Tibial nerve (tissue), 4 donors: Measurements from ENCODE around the gene LGI2. TPM values are rescaled to one million over a fixed set of nuclear protein-coding genes. Genes with fewer than 3 reads are reported as not detected.

Experiments used
- DNase-seq, 2 donors: peaks; one replicate each; pipeline ENCODE4 v3.0.0-alpha.2; 2019; ENCODE audit warnings: low spot score in 2 of 2
- H3K27ac ChIP-seq, 4 donors: fragments of 200-600 bp; sonication (generic) in 3 of 4; one replicate each; pipeline ENCODE4 v1.5.1; 2017 to 2019; ENCODE audit warnings: mild to moderate bottlenecking in 1 of 4
- H3K27me3 ChIP-seq, 2 donors: fragments of 200-600 bp; sonication (generic) in 1 of 2; one replicate each; pipeline versions ENCODE4 v1.5.1 to v1.6.0; 2017 to 2019
- H3K36me3 ChIP-seq, 3 donors: fragments of 200-600 bp; sonication (generic); one replicate each; pipeline ENCODE4 v1.5.1; 2018 to 2019
- H3K4me1 ChIP-seq, 4 donors: fragments of 200-600 bp; sonication (generic) in 3 of 4; one replicate each; pipeline ENCODE4 v1.5.1; 2017 to 2019
- H3K4me3 ChIP-seq, 4 donors: fragments of 200-600 bp; sonication (generic) in 3 of 4; one replicate each; pipeline ENCODE4 v1.5.1; 2017 to 2019; ENCODE audit warnings: mild to moderate bottlenecking in 1 of 4, moderate library complexity in 1 of 4
- H3K9me3 ChIP-seq, 4 donors: fragments of 200-600 bp; sonication (generic) in 3 of 4; one replicate each; pipeline ENCODE4 v1.5.1; 2017 to 2019
- EP300 ChIP-seq, 2 donors: sonication (generic); formaldehyde crosslinking; IDR thresholded peaks; one replicate each; pipeline ENCODE4 v1.6.1; 2017; ENCODE audit warnings: antibody characterized with exemption in 2 of 2, mild to moderate bottlenecking in 1 of 2
- POLR2A ChIP-seq, 2 donors: fragments of 450-650 bp; IDR thresholded peaks; one replicate each; pipeline ENCODE4 v1.6.1; 2017; ENCODE audit warnings: antibody characterized with exemption in 2 of 2, mild to moderate bottlenecking in 2 of 2, moderate library complexity in 2 of 2
- WGBS, 2 donors: methylation state at CpG; one replicate each; pipeline ENCODE4 v1.1.5; 2018; 5-methylcytosine and 5-hydroxymethylcytosine counted together
- total RNA-seq, 4 donors: library from RNA; depleted of rRNA; stranded (reverse); fragments of >200 nt; gene quantifications; one replicate each; pipeline ENCODE4 v1.1.0, GENCODE V29; 2016
- TF ChIP-seq, protein P1 (sequence below), 5 experiments: fragments of 200-600 bp in 3 of 5; fragments of 450-650 bp in 2 of 5; sonication (generic) in 3 of 5; IDR thresholded peaks; one replicate each; pipeline ENCODE4 v1.5.1; 2016 to 2019; ENCODE audit warnings: antibody characterized with exemption in 5 of 5, mild to moderate bottlenecking in 3 of 5, moderate library complexity in 2 of 5

LGI2 gene
- total RNA-seq, 4 donors from 2014 or later: 4.8 to 25.7 (median 23.2) TPM

GRCh38 chr4:24969486-24969885 is 61.3 kb downstream of the LGI2 start:
- H3K27me3 ChIP-seq: no peaks in the 10 kb centered on the region
- H3K4me1 ChIP-seq: no peaks in the 10 kb centered on the region
- no peaks in the 10 kb centered on the region for H3K36me3 ChIP-seq
- DNase-seq: no peak
- H3K4me3 ChIP-seq: no peak overlapping the region
- TF ChIP-seq, protein P1, sequence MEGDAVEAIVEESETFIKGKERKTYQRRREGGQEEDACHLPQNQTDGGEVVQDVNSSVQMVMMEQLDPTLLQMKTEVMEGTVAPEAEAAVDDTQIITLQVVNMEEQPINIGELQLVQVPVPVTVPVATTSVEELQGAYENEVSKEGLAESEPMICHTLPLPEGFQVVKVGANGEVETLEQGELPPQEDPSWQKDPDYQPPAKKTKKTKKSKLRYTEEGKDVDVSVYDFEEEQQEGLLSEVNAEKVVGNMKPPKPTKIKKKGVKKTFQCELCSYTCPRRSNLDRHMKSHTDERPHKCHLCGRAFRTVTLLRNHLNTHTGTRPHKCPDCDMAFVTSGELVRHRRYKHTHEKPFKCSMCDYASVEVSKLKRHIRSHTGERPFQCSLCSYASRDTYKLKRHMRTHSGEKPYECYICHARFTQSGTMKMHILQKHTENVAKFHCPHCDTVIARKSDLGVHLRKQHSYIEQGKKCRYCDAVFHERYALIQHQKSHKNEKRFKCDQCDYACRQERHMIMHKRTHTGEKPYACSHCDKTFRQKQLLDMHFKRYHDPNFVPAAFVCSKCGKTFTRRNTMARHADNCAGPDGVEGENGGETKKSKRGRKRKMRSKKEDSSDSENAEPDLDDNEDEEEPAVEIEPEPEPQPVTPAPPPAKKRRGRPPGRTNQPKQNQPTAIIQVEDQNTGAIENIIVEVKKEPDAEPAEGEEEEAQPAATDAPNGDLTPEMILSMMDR (IDR thresholded peaks at IDR 0.05): no peak
- TF ChIP-seq EP300 (IDR thresholded peaks at IDR 0.05) (no peak), POLR2A (IDR thresholded peaks at IDR 0.05) (no peak)
- no peak overlapping the region for H3K27ac ChIP-seq
- H3K9me3 ChIP-seq: no peaks in the 10 kb centered on the region
- WGBS, 2 donors: 88 to 93% methylated on average over 6 of the region's 6 CpGs

DNA sequence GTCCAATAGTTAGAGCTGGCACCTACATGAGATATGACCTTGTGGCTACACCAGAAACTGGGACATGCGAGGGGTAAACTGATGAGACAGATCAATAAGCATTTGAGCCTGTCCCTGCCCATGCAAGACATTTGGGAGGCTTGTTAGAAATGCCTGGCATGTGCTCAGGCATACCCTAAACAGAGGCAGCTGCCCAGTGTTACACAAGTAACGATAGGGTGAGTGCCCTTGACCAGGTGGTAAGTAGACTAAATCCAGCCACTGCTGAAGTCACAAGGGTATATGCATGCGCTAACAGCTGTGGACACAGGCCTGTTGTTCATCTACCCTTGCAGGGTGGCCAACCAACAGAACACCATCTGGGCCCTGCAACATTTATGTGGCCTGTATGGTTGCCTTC is 61.8 kb downstream of the LGI2 start:
- DNase-seq: no peak
- H3K27ac ChIP-seq: no peak overlapping the region
- 88 to 98% methylated on average over 3 of the region's 3 CpGs for WGBS, 2 donors
- H3K4me1 ChIP-seq: no peaks in the 10 kb centered on the region
- no peaks in the 10 kb centered on the region for H3K9me3 ChIP-seq
- TF ChIP-seq, protein P1 (IDR thresholded peaks at IDR 0.05): no peak
- TF ChIP-seq EP300 (IDR thresholded peaks at IDR 0.05): no peak
- no peak for TF ChIP-seq POLR2A (IDR thresholded peaks at IDR 0.05)
- no peaks in the 10 kb centered on the region for H3K27me3 ChIP-seq
- H3K36me3 ChIP-seq: no peaks in the 10 kb centered on the region
- no peak overlapping the region for H3K4me3 ChIP-seq

- H3K4me1 ChIP-seq: no peaks in the 10 kb centered on the region
- H3K9me3 ChIP-seq: no peaks in the 10 kb centered on the region
- DNase-seq: no peak
- H3K27me3 ChIP-seq: no peaks in the 10 kb centered on the region
- no peak overlapping the region for H3K4me3 ChIP-seq
- no peak overlapping the region for H3K27ac ChIP-seq
- TF ChIP-seq, protein P1 (IDR thresholded peaks at IDR 0.05): no peak
- TF ChIP-seq EP300 (IDR thresholded peaks at IDR 0.05) (no peak), POLR2A (IDR thresholded peaks at IDR 0.05) (no peak)
- H3K36me3 ChIP-seq: no peaks in the 10 kb centered on the region
- 94 to 97% methylated on average over 6 of the region's 6 CpGs for WGBS, 2 donors
Measured at GRCh38 chr4:24968278-24968677, 62.5 kb downstream of the LGI2 start.

DNA sequence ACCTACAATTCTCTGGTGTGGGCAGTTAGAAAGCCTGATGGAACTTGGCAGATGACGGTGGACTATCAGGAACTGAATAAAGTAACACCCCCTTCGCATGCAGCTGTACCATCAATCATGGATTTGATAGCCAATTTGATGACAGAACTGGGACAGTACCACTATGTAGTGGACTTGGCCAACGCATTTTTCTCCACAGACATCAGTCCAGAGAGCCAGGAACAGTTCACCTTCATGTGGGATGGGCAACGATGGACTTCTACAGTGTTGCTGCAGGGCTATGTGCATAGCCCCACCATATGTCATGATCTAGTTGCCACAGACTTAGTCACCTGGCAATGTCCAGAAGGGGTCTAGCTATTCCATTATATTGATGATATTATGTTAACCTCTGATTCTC is 63.4 kb downstream of the LGI2 start:
- Histone ChIP-seq H3K4me3 (no peak overlapping the region), H3K27me3 (no peaks in the 10 kb centered on the region), H3K4me1 (no peaks in the 10 kb centered on the region), H3K27ac (no peak overlapping the region), H3K9me3 (no peaks in the 10 kb centered on the region), H3K36me3 (no peaks in the 10 kb centered on the region)
- DNase-seq: no peak
- TF ChIP-seq EP300 (IDR thresholded peaks at IDR 0.05): no peak
- TF ChIP-seq POLR2A (IDR thresholded peaks at IDR 0.05): no peak
- TF ChIP-seq, protein P1 (IDR thresholded peaks at IDR 0.05): no peak
- WGBS, 2 donors: 71 to 90% methylated on average over 4 of the region's 4 CpGs

DNA sequence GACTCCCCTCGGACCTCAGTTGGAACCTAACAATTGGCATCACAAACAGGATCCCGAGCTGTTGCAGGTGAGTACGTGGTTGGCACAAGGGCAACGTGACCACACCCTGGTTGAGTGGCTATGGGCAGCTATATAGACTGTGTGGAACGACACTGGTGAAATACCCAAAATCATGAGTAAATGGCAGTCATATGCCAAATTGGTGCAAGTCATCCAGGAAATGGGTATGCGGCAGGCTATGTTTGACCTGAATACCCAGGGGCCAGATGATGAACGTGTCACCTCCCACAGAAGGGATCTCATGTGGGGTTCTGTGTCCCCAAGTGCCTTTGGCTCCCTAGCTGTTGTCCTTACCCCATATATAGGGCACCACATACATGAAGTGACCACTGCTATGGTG is 64.7 kb downstream of the LGI2 start:
- no peaks in the 10 kb centered on the region for H3K27me3 ChIP-seq
- DNase-seq: no peak
- WGBS, 2 donors: 64 to 86% methylated on average over 7 of the region's 7 CpGs
- no peaks in the 10 kb centered on the region for H3K4me1 ChIP-seq
- no peak overlapping the region for H3K4me3 ChIP-seq
- no peaks in the 10 kb centered on the region for H3K36me3 ChIP-seq
- H3K9me3 ChIP-seq: no peaks in the 10 kb centered on the region
- H3K27ac ChIP-seq: no peak overlapping the region
- TF ChIP-seq EP300 (IDR thresholded peaks at IDR 0.05): no peak
- TF ChIP-seq POLR2A (IDR thresholded peaks at IDR 0.05): no peak
- TF ChIP-seq, protein P1 (IDR thresholded peaks at IDR 0.05): no peak
